ENCODE measurements around the gene CRLF2. TPM values are rescaled to one million over a fixed set of nuclear protein-coding genes. Genes with fewer than 3 reads are reported as not detected.

The CRLF2 gene
- total RNA-seq, 1 experiment from 2014 or later = 0.34 TPM

- ChIA-PET CTCF (no interaction called here), RAD21 (ENCODE audit: low non-redundant PET in 1 of 2, low total read pairs in 2 of 2, uncharacterized antibody in 2 of 2, unreplicated experiment in 2 of 2) (no interaction called here), POLR2A (no interaction called here)
- Histone ChIP-seq H3K9me2 (ENCODE audit: insufficient read depth) (no peaks in the 10 kb centered on the region), H3K27ac (ENCODE audit: low read depth, low read length) (no peak overlapping the region), H3K4me2 (ENCODE audit: low read length) (no peak overlapping the region), H3K9me3 (ENCODE audit: control insufficient read depth in 1 of 2, insufficient read depth in 1 of 2, low read depth in 1 of 2, low read length in 2 of 2) (no peaks in the 10 kb centered on the region), H3K9ac (ENCODE audit: low read length) (no peak overlapping the region), H3K4me3 (replicated peaks in 1 of 2; ENCODE audit: low read depth in 1 of 2, low read length in 2 of 2) (no peak overlapping the region), H4K20me1 (ENCODE audit: insufficient read depth) (no peaks in the 10 kb centered on the region), H3K27me3 (ENCODE audit: insufficient read depth, low read length) (no peaks in the 10 kb centered on the region), H2AFZ (ENCODE audit: low read depth, low read length, poor library complexity, severe bottlenecking) (no peak overlapping the region), H3K36me3 (ENCODE audit: control insufficient read depth in 1 of 2, insufficient read depth in 2 of 2, low read length in 2 of 2) (no peaks in the 10 kb centered on the region), H3K79me2 (ENCODE audit: insufficient read depth, low read length) (no peaks in the 10 kb centered on the region), H3K4me1 (ENCODE audit: control insufficient read depth in 1 of 2, insufficient read depth in 2 of 2, low read length in 2 of 2) (peaks cover 6 to 22% of the 10 kb centered on the region in 2 experiments)
- DNase-seq (ENCODE audit: low read depth, low spot score) (no peak), ATAC-seq (no peak)
- TF ChIP-seq CBX3 (IDR thresholded peaks at IDR 0.05; ENCODE audit: low read depth) = no peak
- no peak for TF ChIP-seq SP1 (IDR thresholded peaks at IDR 0.05; ENCODE audit: low read depth)
- TF ChIP-seq ATF3 (IDR thresholded peaks at IDR 0.05) = no peak
- TF ChIP-seq REST (IDR thresholded peaks at IDR 0.05; ENCODE audit: low read depth) = no peak
- no peak for TF ChIP-seq SRF (IDR thresholded peaks at IDR 0.05; ENCODE audit: low read depth)
- TF ChIP-seq MAX (IDR thresholded peaks at IDR 0.05) = no peak
- TF ChIP-seq ZBTB33 (IDR thresholded peaks at IDR 0.05; ENCODE audit: extremely low read depth, insufficient replicate concordance, low read length) = no peak
- no peak for TF ChIP-seq POLR2A (IDR thresholded peaks at IDR 0.05; ENCODE audit: borderline replicate concordance, extremely low read depth, insufficient read depth, insufficient read length)
- TF ChIP-seq ZNF274 (IDR thresholded peaks at IDR 0.05; ENCODE audit: low read depth, low read length) = no peak
- TF ChIP-seq SIN3A (IDR thresholded peaks at IDR 0.05; ENCODE audit: low read depth) = no peak
- no peak for TF ChIP-seq CEBPB (IDR thresholded peaks at IDR 0.05; ENCODE audit: low read depth)
- no peak for TF ChIP-seq ELF1 (IDR thresholded peaks at IDR 0.05; ENCODE audit: borderline replicate concordance, low read depth)
- no peak for TF ChIP-seq POLR2AphosphoS5 (IDR thresholded peaks at IDR 0.05; ENCODE audit: low read depth, low read length)
- no peak for TF ChIP-seq JUND (IDR thresholded peaks at IDR 0.05)
- no peak for TF ChIP-seq EZH2 (IDR thresholded peaks at IDR 0.05)
- no peak for TF ChIP-seq EZH2phosphoT487 (IDR thresholded peaks at IDR 0.05; ENCODE audit: borderline replicate concordance)
- BruUV-seq (replicated peaks) = no TSS peak
- intact Hi-C loops (cut with micrococcal nuclease) = no loop called here
These were observed 1.6 kb downstream of the CRLF2 start for GRCh38 chrX:1210844-1211243.
